Fibroblast of skin of scalp (primary cell): ENCODE results near the gene HELZ2.
"Not testable (repeated sequence)": the region's sequence is repeated elsewhere in the genome, so short reads cannot be mapped to it uniquely, and the experiment has no call there.

Experiments
- DNase-seq: peaks from one replicate; pipeline ENCODE4 v3.0.0-alpha.2; 2013

Gene HELZ2

DNA sequence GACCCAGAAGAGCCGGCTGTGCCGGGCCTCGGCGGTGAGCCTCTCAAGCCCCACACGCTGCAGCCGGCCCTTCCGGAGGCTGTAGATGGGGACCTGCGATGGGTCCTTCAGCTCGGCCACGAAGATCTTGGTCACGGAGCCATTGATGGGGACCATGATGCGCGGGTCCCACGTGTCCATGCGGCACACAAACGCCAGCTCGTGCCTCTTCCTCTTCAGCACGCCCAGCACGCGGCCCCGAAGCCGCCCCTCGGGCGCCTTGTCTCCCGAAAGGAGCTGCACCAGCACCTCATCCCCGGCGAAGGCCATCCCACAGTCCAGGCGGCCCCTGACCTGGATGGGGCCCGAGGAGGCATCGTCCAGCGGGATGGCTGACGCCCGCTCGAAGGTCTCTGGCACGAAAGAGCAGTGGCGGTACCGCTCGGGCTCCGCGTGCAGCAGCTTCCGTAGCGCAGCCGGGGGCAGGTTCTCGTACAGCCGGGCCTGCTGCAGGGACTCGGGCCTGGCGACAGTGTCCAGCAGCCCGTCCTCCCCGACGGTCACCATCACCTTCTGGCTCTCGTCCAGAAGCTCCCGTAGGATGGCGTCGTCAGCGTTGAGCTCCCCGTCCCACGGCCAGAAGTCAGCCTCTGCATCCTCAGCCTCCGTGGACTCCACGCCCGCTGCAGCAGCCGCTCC, 8.9 kb downstream of the HELZ2 start:
- no peak for DNase-seq

DNA sequence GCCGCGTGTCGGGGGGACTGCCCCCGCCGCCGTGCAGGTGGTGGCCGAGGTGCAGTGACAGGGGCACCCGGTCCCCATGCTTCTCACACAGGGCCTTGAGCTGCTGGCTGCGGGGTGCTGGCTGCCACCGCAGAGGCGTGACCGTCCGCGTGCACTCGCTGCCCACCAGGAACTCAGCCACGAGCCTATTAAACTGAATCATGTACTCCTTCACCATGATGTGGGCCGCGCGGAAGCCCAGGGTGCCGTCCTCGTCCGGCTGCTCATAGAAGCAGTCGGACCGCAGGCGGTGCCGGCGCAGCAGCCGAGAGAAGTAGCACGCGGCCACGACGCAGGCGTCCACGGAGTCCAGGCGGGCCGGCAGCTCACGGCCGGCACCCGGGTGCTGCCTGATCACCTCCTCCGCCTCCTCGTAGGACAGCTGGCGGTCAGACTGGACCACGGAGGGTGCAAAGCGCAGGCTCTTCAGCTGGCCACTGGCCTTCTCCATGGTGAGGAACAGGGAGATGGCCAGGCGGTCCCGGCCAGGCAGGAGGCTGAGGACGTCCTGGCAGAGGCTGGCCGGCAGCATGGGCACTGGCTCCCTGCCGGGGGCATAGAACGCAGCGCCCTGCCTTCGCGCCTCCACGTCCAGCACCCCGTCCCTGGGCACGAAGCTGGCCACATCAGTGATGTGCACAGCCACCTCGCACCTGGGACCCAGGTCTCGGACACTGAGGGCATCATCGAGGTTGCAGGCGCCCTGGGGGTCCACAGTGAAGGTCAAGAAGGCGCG, 9.8 kb downstream of the HELZ2 start:
- DNase-seq = no peak

- DNase-seq = no peak
Measured at GRCh38 chr20:63563225-63563935, 10.7 kb downstream of the HELZ2 start.

- no peak for DNase-seq
Measured at GRCh38 chr20:63562461-63563224, 11.4 kb downstream of the HELZ2 start.

- DNase-seq = no peak
Measured at GRCh38 chr20:63561624-63562396, 12.2 kb downstream of the HELZ2 start.

DNA sequence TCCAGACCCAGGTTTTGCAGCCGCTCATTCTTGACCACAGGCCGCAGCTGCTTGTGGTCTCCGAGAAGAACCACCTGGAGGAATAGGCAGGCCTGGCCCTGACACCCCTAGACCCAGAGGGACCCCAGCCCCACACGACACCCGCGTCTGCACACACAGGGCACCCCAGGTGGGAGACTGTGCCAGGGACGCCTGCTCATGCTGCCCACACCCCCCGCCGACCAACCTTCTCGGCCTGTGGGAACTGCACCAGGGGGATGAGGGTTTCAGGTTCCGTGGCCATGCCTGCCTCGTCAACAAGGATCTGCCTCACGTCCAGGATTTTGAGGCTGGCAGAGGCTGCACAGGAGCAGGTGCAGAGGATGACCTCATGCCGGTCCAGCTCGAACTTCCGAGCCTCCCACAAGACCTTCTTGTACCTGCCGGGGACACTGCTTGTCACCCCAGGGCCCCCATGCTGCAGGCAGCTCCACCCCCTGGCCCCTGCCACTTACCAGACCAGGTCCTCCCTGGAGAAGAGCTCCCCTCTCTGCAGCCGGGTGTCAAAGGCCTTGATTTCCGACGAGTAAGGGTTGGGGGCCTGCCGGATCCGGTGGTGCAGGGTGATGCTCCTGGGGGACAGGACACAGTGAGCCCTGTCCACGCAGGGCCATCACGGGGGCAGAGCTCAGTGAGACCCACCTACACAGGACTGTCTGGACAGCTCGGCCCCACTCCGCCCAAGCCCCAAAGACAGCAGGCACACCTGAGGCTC, 13.0 kb downstream of the HELZ2 start:
- DNase-seq = no peak

- DNase-seq = no peak
Measured at GRCh38 chr20:63560333-63560805, 13.7 kb downstream of the HELZ2 start.

DNA sequence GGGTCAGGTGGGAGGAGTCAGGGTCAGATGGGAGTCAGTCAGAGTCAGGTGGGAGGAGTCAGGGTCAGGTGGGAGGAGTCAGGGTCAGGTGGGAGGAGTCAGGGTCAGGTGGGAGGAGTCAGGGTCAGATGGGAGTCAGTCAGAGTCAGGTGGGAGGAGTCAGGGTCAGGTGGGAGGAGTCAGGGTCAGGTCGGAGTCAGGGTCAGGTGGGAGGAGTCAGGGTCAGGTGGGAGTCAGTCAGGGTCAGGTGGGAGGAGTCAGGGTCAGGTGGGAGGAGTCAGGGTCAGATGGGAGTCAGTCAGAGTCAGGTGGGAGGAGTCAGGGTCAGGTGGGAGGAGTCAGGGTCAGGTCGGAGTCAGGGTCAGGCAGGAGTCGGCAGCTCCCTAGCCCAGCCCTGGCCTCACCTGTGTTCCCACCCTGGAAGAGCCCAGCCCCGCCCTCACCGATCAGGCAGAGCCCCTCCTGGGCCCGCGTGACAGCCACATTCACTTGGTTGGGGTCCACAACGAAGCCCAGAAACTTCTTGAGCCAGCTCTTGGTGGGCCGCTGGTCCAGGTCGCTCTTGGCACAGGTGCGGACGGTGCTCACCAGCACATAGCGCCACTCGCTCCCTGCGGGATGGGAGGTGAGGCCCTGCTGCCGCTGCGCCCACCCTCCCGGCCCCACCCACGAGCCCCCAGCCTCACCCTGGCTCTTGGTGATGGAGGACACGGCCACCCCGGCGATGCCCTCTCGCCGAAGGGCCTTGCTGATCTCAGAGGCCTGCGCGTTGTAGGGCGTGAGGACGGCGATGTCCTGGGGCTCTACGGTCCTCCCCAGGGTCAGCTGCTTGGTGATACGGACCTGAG, 14.3 kb downstream of the HELZ2 start:
- DNase-seq = not testable (repeated sequence)

GRCh38 chr20:63558804-63559484, 15.1 kb downstream of the HELZ2 start:
- no peak for DNase-seq

GRCh38 chr20:63557481-63557891, 16.6 kb downstream of the HELZ2 start:
- no peak for DNase-seq

GRCh38 chr20:63556873-63557478, 17.1 kb downstream of the HELZ2 start:
- DNase-seq = no peak

DNA sequence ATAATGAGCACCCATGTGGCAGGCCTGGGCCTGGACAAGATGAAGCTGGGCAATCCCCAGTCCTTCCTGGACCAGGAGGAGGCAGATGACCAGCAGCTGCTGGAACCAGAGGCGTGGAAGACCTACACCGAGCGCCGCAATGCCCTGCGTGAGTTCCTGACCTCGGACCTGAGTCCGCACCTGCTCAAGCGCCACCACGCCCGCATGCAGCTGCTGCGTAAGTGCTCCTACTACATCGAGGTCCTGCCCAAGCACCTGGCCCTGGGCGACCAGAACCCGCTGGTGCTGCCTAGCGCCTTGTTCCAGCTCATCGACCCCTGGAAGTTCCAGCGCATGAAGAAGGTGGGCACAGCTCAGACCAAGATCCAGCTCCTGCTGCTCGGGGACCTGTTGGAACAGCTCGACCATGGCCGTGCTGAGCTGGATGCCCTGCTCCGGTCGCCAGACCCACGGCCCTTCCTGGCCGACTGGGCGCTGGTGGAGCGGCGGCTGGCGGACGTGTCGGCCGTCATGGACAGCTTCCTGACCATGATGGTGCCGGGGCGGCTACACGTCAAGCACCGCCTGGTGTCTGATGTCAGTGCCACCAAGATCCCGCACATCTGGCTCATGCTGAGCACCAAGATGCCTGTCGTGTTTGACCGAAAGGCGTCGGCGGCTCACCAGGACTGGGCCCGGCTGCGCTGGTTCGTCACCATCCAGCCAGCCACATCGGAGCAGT, 18.2 kb downstream of the HELZ2 start:
- DNase-seq = no peak

- DNase-seq = no peak
Measured at GRCh38 chr20:63554361-63555278, 19.4 kb downstream of the HELZ2 start.

GRCh38 chr20:63553933-63554290, 20.1 kb downstream of the HELZ2 start, which contains the start of gene FNDC11:
Gene FNDC11 (plus strand): TSS chr20:63554159. CDS start chr20:63555664, 1,505 bp downstream.
- peak; percentile 29 for DNase-seq

GRCh38 chr20:63553251-63553932, 20.6 kb downstream of the HELZ2 start:
- DNase-seq = peak; percentile 85

DNA sequence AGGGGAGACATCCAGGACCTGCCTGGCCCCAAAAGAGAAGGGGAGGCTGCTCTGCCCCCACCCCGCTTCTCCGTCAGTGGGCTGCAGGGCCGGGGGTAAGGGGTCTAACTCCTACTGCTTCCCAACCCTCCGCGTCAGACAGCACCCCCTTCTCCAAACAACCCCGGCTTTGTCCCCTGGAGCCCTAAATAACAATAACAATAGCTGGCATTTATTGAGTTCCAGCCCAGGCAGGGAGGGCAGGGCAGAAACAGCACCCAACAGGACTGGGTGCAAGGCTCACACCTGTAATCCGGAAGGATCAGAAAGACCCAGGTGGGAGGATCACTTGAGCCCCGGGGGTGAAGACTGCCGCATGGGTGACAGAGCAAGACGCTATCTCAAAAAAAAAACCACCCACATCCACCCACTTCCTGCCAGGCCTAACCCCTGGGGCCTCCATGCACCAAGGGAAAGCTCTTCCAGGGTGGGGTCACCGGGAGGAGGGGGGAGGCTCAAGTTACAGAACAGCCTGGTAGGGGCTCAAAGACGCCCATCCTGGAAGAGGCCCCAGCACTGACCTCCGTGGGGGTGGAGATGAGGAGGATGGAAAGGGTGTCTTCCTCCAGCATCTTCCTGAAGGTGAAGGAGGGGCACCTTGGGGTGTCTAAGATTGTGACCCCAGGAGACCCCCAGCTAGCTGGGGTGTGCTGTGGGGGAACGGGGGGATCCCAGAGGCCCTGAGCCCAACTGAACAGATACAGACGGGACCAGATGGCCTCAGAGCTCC, 21.4 kb downstream of the HELZ2 start:
- DNase-seq = no peak
